Stimulated activated CD8-positive, alpha-beta memory T cell treated with anti-CD3 and anti-CD28 coated beads, Interleukin-2, amount 100 ng/mL, for 1 hour (primary cell): ENCODE results near the gene HHAT.
A peak's percentile ranks its signal among the peaks of the same experiment; 100 is the strongest.

Experiments
- DNase-seq, 2 donors: peaks; one replicate each; pipeline ENCODE4 v3.0.0-alpha.2; 2020; ENCODE audit warnings: low read depth in 2 of 2

HHAT gene

GRCh38 chr1:210328746-210329503 is at the start of gene HHAT:
Gene HHAT (plus strand): TSS chr1:210328902. CDS start chr1:210348976, 20,074 bp downstream.
- DNase-seq, result peak in 1 of 2 donors; percentile 20

- no peak for DNase-seq
Observed at GRCh38 chr1:210280221-210280620, 48.5 kb upstream of the HHAT start.

GRCh38 chr1:210288116-210288515 is 40.6 kb upstream of the HHAT start:
- no peak for DNase-seq

- DNase-seq, result no peak
Observed at GRCh38 chr1:210289248-210289647, 39.5 kb upstream of the HHAT start.

- no peak for DNase-seq
Observed at GRCh38 chr1:210291081-210291764, 37.5 kb upstream of the HHAT start.

- no peak for DNase-seq
Observed at GRCh38 chr1:210291786-210292230, 36.9 kb upstream of the HHAT start.

GRCh38 chr1:210292231-210292871 is 36.4 kb upstream of the HHAT start:
- DNase-seq, result no peak

- no peak for DNase-seq
Observed at GRCh38 chr1:210293171-210293607, 35.5 kb upstream of the HHAT start.

- no peak for DNase-seq
Observed at GRCh38 chr1:210294999-210295745, 33.5 kb upstream of the HHAT start.

GRCh38 chr1:210296682-210297081 is 32.0 kb upstream of the HHAT start:
- no peak for DNase-seq

GRCh38 chr1:210298296-210298695 is 30.4 kb upstream of the HHAT start:
- no peak for DNase-seq

- DNase-seq, result no peak
Observed at GRCh38 chr1:210298936-210299335, 29.8 kb upstream of the HHAT start.

GRCh38 chr1:210299501-210299900 is 29.2 kb upstream of the HHAT start:
- no peak for DNase-seq

- no peak for DNase-seq
Observed at GRCh38 chr1:210300923-210301614, 27.6 kb upstream of the HHAT start.

GRCh38 chr1:210301615-210302000 is 27.1 kb upstream of the HHAT start:
- no peak for DNase-seq

GRCh38 chr1:210302501-210302900 is 26.2 kb upstream of the HHAT start:
- DNase-seq, result no peak

- DNase-seq, result no peak
Observed at GRCh38 chr1:210303391-210303790, 25.3 kb upstream of the HHAT start.

- DNase-seq, result no peak
Observed at GRCh38 chr1:210310562-210311153, 18.0 kb upstream of the HHAT start.

- DNase-seq, result no peak
Observed at GRCh38 chr1:210311726-210312493, 16.8 kb upstream of the HHAT start.

GRCh38 chr1:210313046-210313595 is 15.6 kb upstream of the HHAT start:
- no peak for DNase-seq
